Neural progenitor cell (in vitro differentiated cells): Measurements from ENCODE around the gene SIGLEC1. TPM values are rescaled to one million over a fixed set of nuclear protein-coding genes. Genes with fewer than 3 reads are reported as not detected.
A peak's percentile ranks its signal among the peaks of the same experiment; 100 is the strongest.

ENCODE experiments used
- DNase-seq: peaks from one replicate; pipeline ENCODE4 v3.0.0-alpha.2; 2016; ENCODE audit warnings: low spot score
- H2AFZ ChIP-seq: fragments of 200-600 bp; sonication (generic); replicated peaks from 2 replicates; pipeline ENCODE4 v1.6.1; 2016; ENCODE audit warnings: antibody characterized with exemption
- H3F3A ChIP-seq: fragments of 200-600 bp; sonication (generic); 2 replicates; pipeline ENCODE4 v1.6.1; 2016; ENCODE audit warnings: antibody characterized with exemption, low read depth
- H3K27ac ChIP-seq: fragments of 200-600 bp; sonication (generic); 2 replicates; pipeline ENCODE4 v1.5.1; 2016; ENCODE audit warnings: mild to moderate bottlenecking
- H3K27me3 ChIP-seq: fragments of 200-600 bp; sonication (generic); 2 replicates; pipeline ENCODE4 v1.6.1; 2016; ENCODE audit warnings: mild to moderate bottlenecking, moderate library complexity
- H3K36me3 ChIP-seq: fragments of 200-600 bp; sonication (generic); 2 replicates; pipeline ENCODE4 v1.5.1; 2016
- H3K4me1 ChIP-seq: fragments of 200-600 bp; sonication (generic); 2 replicates; pipeline ENCODE4 v1.6.1; 2016; ENCODE audit warnings: mixed run types
- H3K4me2 ChIP-seq: fragments of 200-600 bp; sonication (generic); 2 replicates; pipeline ENCODE4 v1.6.1; 2016
- H3K4me3 ChIP-seq: fragments of 200-600 bp; sonication (generic); 2 replicates; pipeline ENCODE4 v1.5.1; 2016
- H3K79me2 ChIP-seq: fragments of 200-600 bp; sonication (generic); 2 replicates; pipeline ENCODE4 v1.6.1; 2016; ENCODE audit warnings: low read depth
- H3K9ac ChIP-seq: fragments of 200-600 bp; sonication (generic); 2 replicates; pipeline ENCODE4 v1.6.1; 2016
- H3K9me3 ChIP-seq: fragments of 200-600 bp; sonication (generic); 2 replicates; pipeline ENCODE4 v1.5.1; 2016; ENCODE audit warnings: low read depth
- H4K20me1 ChIP-seq: fragments of 200-600 bp; sonication (generic); 2 replicates; pipeline ENCODE4 v1.6.1; 2016; ENCODE audit warnings: low read depth
- H3K27ac Mint-ChIP-seq: 3 replicates; pipeline ENCODE4 v1.8.0; 2021; ENCODE audit warnings: mixed read lengths
- H3K27me3 Mint-ChIP-seq: 2 replicates; pipeline ENCODE4 v1.8.0; 2022; ENCODE audit warnings: low read depth, mild to moderate bottlenecking, inconsistent platforms, moderate library complexity, mixed read lengths; ENCODE audit not compliant: insufficient read depth
- H3K36me3 Mint-ChIP-seq: 3 replicates; pipeline ENCODE4 v1.8.0; 2021; ENCODE audit warnings: mixed read lengths
- H3K4me1 Mint-ChIP-seq: 3 replicates; pipeline ENCODE4 v1.8.0; 2021; ENCODE audit warnings: mixed read lengths
- H3K4me3 Mint-ChIP-seq: 3 replicates; pipeline ENCODE4 v1.8.0; 2021; ENCODE audit warnings: mild to moderate bottlenecking, moderate library complexity, mixed read lengths
- H3K9me3 Mint-ChIP-seq: 3 replicates; pipeline ENCODE4 v1.8.0; 2020; ENCODE audit warnings: mixed read lengths
- CTCF ChIP-seq: fragments of 200-600 bp; sonication (generic); IDR thresholded peaks from 2 replicates; pipeline ENCODE4 v1.5.1; 2017; ENCODE audit warnings: antibody characterized with exemption, mild to moderate bottlenecking
- EZH2 ChIP-seq: fragments of 200-600 bp; sonication (generic); IDR thresholded peaks from 2 replicates; pipeline ENCODE4 v1.6.1; 2017; ENCODE audit warnings: antibody characterized with exemption, mild to moderate bottlenecking, moderate library complexity
- EZH2phosphoT487 ChIP-seq: fragments of 200-600 bp; sonication (generic); IDR thresholded peaks from 2 replicates; pipeline ENCODE4 v1.6.1; 2017; ENCODE audit warnings: antibody characterized with exemption
- total RNA-seq: library from RNA; depleted of rRNA; stranded (reverse); fragments of >200 nt; gene quantifications from 2 replicates; pipeline ENCODE4 v1.2.3, GENCODE V29; 2015; ENCODE audit warnings: low replicate concordance

Gene SIGLEC1
- total RNA-seq, 1 donor from 2014 or later, result not detected

GRCh38 chr20:3729378-3729777 is 17.0 kb upstream of the SIGLEC1 start:
- peaks cover 61% of the 10 kb centered on the region for H3K27me3 ChIP-seq
- no peak overlapping the region for H3K4me3 Mint-ChIP-seq

GRCh38 chr20:3728876-3729275 is 16.5 kb upstream of the SIGLEC1 start:
- Histone ChIP-seq H4K20me1 (no peaks in the 10 kb centered on the region), H3K27me3 (peaks cover 57% of the 10 kb centered on the region), H3F3A (peaks cover 8% of the 10 kb centered on the region), H3K79me2 (no peaks in the 10 kb centered on the region), H3K36me3 (no peaks in the 10 kb centered on the region), H3K9me3 (no peaks in the 10 kb centered on the region), H3K4me1 (peaks cover 9% of the 10 kb centered on the region), H3K4me2 (no peak overlapping the region), H3K9ac (no peak overlapping the region), H3K4me3 (no peak overlapping the region), H3K27ac (no peak overlapping the region), H2AFZ (no peak overlapping the region)
- no peak for TF ChIP-seq EZH2
- H3K36me3 Mint-ChIP-seq, result no peaks in the 10 kb centered on the region
- H3K4me3 Mint-ChIP-seq, result no peak overlapping the region
- H3K9me3 Mint-ChIP-seq, result no peaks in the 10 kb centered on the region
- H3K27me3 Mint-ChIP-seq, result peaks cover 27% of the 10 kb centered on the region
- H3K27ac Mint-ChIP-seq, result no peak overlapping the region
- H3K4me1 Mint-ChIP-seq, result peaks cover 30% of the 10 kb centered on the region
- no peak for DNase-seq

More at GRCh38 chr20:3729378-3729777, 17.0 kb upstream of the SIGLEC1 start:
- H3K36me3 ChIP-seq, result no peaks in the 10 kb centered on the region
- no peaks in the 10 kb centered on the region for H4K20me1 ChIP-seq
- H3K9ac ChIP-seq, result no peak overlapping the region
- no peak overlapping the region for H3K4me3 ChIP-seq
- Mint-ChIP-seq H3K4me1 (peaks cover 30% of the 10 kb centered on the region), H3K27me3 (peaks cover 27% of the 10 kb centered on the region), H3K36me3 (no peaks in the 10 kb centered on the region), H3K27ac (peak overlapping the region; percentile 86), H3K9me3 (no peaks in the 10 kb centered on the region)
- no peak overlapping the region for H3K27ac ChIP-seq
- H3K79me2 ChIP-seq, result no peaks in the 10 kb centered on the region
- peaks cover 9% of the 10 kb centered on the region for H3K4me1 ChIP-seq
- no peaks in the 10 kb centered on the region for H3K9me3 ChIP-seq
- peaks cover 8% of the 10 kb centered on the region for H3F3A ChIP-seq
- no peak for DNase-seq
- TF ChIP-seq EZH2phosphoT487, result no peak
- no peak for TF ChIP-seq EZH2
- no peak overlapping the region for H2AFZ ChIP-seq
- H3K4me2 ChIP-seq, result no peak overlapping the region

- H3K9me3 ChIP-seq, result no peaks in the 10 kb centered on the region
- no peaks in the 10 kb centered on the region for H3K36me3 Mint-ChIP-seq
- H3K4me1 Mint-ChIP-seq, result peaks cover 30% of the 10 kb centered on the region
- no peak for DNase-seq
- peaks cover 8% of the 10 kb centered on the region for H3F3A ChIP-seq
- H3K36me3 ChIP-seq, result no peaks in the 10 kb centered on the region
- no peak overlapping the region for H3K27ac Mint-ChIP-seq
- no peak overlapping the region for H2AFZ ChIP-seq
- peaks cover 52% of the 10 kb centered on the region for H3K27me3 ChIP-seq
- no peak overlapping the region for H3K27ac ChIP-seq
- no peak overlapping the region for H3K9ac ChIP-seq
- H3K4me1 ChIP-seq, result peaks cover 9% of the 10 kb centered on the region
- H3K4me2 ChIP-seq, result no peak overlapping the region
- no peak overlapping the region for H3K4me3 ChIP-seq
- H3K27me3 Mint-ChIP-seq, result peaks cover 26% of the 10 kb centered on the region
- no peak overlapping the region for H3K4me3 Mint-ChIP-seq
- H3K9me3 Mint-ChIP-seq, result no peaks in the 10 kb centered on the region
- no peaks in the 10 kb centered on the region for H3K79me2 ChIP-seq
- H4K20me1 ChIP-seq, result no peaks in the 10 kb centered on the region
- TF ChIP-seq CTCF (no peak), EZH2phosphoT487 (no peak), EZH2 (no peak)
Observed at GRCh38 chr20:3728354-3728753, 16.0 kb upstream of the SIGLEC1 start.

GRCh38 chr20:3727401-3728021 is 15.1 kb upstream of the SIGLEC1 start:
- Histone ChIP-seq H3K9ac (no peak overlapping the region), H4K20me1 (no peaks in the 10 kb centered on the region), H3K27me3 (peaks cover 44% of the 10 kb centered on the region), H3K4me2 (no peak overlapping the region), H3K9me3 (no peaks in the 10 kb centered on the region), H3F3A (peaks cover 8% of the 10 kb centered on the region), H2AFZ (peak overlapping the region; percentile 57), H3K27ac (no peak overlapping the region), H3K36me3 (no peaks in the 10 kb centered on the region), H3K79me2 (no peaks in the 10 kb centered on the region), H3K4me3 (no peak overlapping the region), H3K4me1 (peaks cover 9% of the 10 kb centered on the region)
- Mint-ChIP-seq H3K9me3 (no peaks in the 10 kb centered on the region), H3K27ac (no peak overlapping the region), H3K4me3 (no peak overlapping the region), H3K27me3 (peaks cover 22% of the 10 kb centered on the region), H3K36me3 (no peaks in the 10 kb centered on the region), H3K4me1 (peaks cover 25% of the 10 kb centered on the region)
- no peak for DNase-seq
- TF ChIP-seq EZH2phosphoT487 (no peak), EZH2 (no peak), CTCF (no peak)
